T-helper 9 cell (primary cell): ENCODE results near the gene SPSB1.

Source experiments
- DNase-seq: peaks from one replicate; pipeline ENCODE4 v3.0.0-alpha.2; 2020

The SPSB1 gene

GRCh38 chr1:9260059-9260766 is 32.5 kb upstream of the SPSB1 start:
- DNase-seq: no peak

DNA sequence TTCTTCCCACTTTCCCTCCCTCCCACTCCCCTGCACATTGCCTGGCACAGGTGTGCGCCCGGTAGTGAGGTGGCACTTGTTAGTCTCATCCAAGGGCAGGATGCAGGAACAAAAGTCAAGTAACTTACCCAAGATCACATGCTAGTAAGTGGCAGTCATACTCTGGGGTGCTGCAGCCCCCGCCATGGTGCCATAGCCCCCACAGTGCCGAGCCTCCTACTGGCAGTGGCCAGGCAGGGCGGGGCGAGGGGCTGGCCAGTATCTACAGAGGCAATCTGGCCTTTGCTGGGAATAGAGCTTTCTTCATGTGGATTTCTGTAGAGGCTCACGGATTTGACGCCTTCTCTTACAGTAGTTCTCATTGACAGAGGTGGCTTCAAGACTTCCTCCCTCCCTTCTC is 31.2 kb upstream of the SPSB1 start:
- no peak for DNase-seq

DNA sequence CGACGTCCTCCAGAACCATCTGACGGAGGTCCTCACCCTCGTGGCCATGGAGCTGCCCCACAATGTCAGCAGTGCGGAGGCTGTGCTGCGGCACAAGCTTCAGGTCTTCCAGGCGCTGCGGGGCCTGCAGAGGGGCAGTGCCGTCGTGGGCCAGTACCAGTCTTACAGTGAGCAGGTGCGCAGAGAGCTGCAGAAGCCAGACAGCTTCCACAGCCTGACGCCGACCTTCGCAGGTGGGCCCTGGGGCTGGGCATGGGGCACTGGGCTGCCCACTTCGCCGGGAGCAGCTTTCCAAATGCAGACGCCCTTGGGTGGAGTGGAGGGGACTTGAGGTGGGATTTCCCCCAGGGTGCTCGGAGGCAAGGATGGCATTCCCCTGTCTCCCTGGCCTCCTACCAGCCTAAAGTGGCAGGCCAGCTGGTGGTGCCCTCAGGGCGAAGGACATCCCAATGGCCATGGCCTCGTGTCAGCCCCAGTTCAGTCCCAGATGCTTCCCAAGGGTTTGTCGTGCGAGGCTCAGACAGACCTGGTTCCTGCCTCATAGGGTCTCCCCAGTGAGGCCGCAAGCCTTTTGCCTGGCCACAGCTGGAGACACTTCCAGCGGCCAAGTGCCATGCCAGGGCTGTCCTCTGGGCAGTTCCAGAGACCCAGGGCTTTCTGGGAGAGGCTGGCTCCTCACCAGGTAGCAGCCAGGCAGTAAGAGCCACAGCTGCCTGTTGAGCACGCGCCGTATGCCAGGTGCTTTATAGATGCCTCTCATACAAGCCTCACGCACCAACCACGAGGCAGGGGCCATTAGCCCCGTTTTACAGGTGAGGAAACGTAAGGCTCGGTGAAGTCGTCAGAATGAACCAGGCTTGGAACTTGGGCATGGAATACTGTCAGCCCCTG is 30.4 kb upstream of the SPSB1 start:
- DNase-seq: no peak

DNA sequence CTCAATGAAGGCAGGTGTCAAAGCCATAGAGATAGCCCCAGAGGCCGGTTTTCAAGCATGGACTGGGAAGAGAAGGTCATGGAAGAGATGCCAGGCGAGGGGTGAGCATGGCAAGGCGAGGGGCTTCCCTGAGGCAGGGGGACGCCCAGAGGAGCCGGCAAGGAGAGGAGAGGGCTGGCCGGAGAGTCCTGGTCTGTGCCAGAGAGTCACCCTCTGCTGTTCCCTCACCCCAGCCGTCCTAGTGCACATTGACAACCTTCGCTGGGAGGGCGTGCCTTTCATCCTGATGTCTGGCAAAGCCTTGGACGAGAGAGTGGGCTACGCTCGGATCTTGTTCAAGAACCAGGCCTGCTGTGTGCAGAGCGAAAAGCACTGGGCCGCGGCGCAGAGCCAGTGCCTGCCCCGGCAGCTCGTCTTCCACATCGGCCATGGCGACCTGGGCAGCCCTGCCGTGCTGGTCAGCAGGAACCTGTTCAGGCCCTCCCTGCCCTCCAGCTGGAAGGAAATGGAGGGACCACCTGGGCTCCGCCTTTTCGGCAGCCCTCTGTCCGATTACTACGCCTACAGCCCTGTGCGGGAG is 29.3 kb upstream of the SPSB1 start:
- no peak for DNase-seq

GRCh38 chr1:9263984-9264872 is 28.5 kb upstream of the SPSB1 start:
- no peak for DNase-seq

- DNase-seq: no peak
These were observed 27.7 kb upstream of the SPSB1 start for GRCh38 chr1:9265037-9265436.

- DNase-seq: no peak
These were observed 26.7 kb upstream of the SPSB1 start for GRCh38 chr1:9265968-9266367.

DNA sequence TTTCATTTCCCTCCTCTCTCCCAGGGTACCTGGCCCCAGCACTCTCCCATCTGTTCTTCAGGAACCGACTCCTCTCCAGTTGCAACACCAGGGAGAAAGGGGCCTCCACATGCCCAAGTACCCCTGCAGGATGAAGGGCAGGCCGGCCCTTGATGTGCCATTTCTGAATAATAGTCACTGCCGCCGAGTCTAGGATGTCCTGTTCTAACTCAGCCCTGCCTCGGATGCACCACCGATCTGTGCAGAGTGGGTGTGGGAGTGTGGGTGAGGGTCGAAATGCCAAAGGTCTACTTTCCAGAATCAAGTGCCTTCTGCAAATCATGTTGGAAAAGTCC is 25.4 kb upstream of the SPSB1 start:
- no peak for DNase-seq

DNA sequence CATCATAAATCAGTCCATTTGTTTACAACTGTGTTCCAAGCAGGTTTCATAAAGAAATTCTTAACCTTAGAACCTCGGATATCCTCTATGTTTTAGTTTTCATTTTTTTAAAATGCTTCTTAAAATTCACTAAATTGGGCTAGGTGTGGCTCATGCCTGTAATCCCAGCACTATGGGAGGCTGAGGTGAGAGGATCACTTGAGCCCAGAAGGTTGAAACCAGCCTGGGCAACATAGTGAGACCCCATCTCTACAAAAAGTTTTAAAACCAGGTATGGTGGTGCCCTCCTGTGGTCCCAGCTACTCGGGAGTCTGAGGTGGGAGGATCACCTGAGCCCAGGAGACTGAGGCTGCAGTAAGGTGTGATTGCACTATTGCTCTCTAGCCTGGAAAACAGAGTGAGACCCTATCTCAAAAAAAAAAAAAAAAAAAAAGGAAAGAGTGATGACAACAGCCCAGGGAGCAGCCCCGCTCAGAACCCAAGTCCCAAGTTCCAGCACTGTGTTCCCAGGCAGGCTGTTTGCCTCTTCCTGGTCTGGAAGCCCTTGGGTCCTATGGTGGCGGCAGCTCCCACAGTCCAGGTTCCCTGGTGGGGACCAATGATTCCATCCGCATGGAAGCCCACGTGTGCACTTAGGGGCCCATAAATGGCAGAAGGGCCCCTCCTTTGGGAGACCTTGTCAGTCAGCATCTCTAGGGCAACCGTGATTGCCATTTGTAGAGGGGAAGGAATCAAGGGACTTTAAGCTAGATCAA is 24.7 kb upstream of the SPSB1 start:
- no peak for DNase-seq

- no peak for DNase-seq
These were observed 23.6 kb upstream of the SPSB1 start for GRCh38 chr1:9269078-9269501.

DNA sequence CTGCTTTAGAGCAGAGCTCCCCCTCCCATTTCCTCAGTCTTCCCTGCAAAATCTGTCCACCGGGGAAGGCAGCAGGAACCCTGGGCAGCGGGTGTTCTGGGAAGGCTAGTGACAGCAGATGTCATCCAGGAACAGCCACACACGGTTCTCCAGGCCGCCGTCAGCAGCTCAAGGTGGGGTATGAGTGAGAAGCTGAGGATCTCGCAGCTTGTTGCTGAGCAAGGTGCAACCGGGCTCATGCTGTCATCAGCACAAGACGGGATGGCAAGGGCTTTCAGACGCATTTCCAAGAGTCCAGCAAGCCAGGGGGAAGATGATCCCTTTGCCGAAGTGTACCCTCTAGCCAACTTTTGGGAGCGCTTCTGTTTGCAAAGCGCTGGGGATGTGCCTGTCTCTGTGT is 23.0 kb upstream of the SPSB1 start:
- no peak for DNase-seq

- no peak for DNase-seq
These were observed 22.3 kb upstream of the SPSB1 start for GRCh38 chr1:9270290-9270883.

- DNase-seq: no peak
These were observed 21.4 kb upstream of the SPSB1 start for GRCh38 chr1:9271283-9271682.

GRCh38 chr1:9271861-9272595 is 20.7 kb upstream of the SPSB1 start:
- DNase-seq: no peak

DNA sequence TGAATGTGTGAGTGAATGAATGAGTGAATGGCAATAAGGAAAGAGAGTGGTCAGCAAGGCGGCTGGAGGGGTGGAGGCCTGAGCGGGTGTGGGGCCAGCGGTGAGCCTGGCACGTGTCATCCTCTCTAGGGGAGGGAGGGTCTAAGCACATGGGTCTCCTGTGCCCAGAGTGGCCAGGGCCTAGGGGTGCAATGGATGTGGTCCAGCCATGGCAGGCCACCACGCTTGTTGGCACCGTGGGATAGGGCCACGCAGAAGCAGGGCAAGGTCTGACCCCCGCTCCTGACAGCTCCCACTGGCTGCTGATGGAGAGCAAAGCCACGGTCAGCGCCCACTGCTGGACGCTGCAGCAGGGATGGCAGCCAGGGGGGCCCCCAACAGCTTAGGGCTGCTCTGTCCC is 19.5 kb upstream of the SPSB1 start:
- no peak for DNase-seq

DNA sequence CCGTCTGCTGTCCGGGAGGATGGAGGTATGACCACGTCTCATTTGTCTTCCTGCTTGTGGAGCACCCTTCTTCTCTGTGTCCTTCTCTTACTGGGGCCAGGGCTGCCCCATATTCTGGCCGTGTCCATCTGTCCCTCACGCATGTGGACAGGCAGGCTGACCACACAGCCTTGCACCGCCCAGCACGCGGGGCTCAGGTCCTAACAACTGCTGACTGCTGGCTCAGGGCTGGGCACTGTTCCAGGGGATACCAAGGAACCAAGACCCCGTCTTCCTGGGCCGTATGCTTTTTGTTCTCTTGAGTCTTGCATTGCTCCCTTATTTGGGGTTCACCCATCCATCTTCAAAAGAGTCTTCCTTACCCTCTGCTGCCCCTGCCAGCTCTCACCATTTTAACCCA is 17.5 kb upstream of the SPSB1 start:
- DNase-seq: no peak

DNA sequence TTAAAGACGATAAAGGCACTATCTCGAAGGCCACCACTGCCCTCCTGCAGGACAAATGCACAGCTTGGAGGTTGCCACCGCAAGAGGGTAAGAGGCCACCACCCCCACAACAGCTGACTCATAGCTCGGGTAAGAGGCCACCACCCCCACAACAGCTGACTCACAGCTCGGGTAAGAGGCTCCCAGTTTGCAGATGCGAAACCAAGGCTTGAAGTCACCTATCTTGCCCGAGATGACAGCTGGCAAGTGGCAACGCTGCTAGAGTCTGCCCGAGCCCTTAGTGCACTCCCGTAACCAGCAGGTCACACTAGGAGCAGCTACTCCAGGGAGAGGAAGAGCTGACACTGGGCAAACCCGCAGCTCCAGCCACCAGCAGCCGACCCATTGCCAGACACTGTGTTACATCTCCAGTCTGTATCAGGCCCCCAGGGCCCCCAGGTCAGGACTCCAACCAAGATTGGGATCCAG is 17.1 kb upstream of the SPSB1 start:
- DNase-seq: no peak

DNA sequence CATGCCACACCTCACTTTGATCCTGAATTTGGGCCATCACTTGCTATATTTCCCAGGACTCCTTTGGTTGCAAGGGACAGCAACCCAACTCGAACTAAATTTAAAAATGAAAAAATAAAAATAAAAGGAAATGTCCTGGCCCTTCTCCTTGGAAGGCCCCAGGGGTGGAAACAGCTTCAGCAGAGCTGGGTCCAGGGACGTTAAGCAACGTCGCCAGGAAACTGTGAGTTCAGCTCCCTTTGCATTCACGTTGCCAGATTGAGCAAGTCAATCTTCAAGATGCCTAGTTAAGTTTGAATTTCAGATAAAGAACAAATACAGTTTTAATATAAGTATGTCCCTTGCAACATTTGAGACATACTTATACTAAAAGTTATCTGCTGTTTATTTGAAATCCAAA is 14.6 kb upstream of the SPSB1 start:
- DNase-seq: no peak

DNA sequence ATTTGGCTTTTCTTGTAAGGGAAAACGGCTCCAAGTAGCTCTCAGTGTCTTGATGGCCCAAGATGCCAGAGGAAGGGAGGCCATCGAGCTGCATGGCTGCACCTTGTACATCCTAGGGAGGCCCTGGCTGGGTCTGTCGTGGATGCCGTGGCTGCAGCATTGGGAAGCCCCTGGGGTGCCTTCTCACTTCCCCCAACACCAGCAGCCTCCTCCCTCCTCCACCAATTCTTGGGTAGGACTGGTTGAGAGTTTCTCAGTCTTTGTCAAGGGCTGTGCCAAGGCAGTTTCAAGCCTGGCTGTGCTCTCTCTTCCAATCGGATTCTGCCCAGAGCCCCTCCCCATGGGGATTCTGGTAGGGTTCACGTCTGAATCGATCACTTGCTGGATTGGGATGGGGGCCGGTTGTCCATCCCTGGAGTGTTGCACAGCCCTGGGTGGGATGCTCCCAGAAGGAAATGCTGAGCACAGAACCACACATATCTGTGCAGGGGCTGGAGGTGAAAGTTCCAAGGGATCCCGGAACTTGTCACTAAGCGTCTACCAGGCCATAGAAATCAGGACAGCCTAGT is 14.0 kb upstream of the SPSB1 start:
- no peak for DNase-seq

DNA sequence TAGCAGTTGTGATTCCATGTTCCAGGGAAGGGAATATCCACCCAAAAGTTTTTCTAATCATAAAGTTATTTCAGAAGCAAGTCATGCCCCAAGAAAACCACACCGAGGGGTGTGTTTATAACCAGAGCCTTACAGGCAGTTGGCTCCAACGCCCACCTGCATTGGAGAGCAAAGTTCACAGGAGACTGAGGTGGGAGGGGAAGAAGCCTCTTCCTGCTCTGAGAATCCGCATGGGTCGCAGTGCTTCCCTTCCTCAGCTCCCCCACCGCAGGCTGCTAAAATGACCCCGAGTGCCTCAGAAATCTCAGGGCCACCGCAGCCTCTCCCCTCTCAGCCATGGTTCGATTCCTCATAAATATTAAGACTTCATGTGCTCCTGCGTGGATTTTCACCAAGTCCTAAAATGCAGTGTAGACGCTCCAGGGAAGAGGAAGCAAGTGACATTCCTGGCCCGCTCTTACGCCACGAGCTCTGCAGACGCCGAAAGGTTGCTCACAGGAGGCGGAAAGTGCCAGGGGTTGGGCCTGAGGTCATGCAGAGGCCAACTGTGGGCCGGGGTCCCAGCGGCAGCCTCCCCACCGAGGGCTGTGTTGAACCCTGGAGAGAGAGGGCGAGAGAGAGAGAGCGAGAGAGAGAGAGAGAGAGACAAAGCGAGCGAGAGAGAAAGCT is 13.4 kb upstream of the SPSB1 start:
- no peak for DNase-seq
